Progenitor cell of endocrine pancreas (in vitro differentiated cells): ENCODE data around the gene TREH. TPM values are rescaled to one million over a fixed set of nuclear protein-coding genes. Genes with fewer than 3 reads are reported as not detected.
A peak's percentile ranks its signal among the peaks of the same experiment; 100 is the strongest.

Experiments used
- DNase-seq: peaks from one replicate; pipeline ENCODE4 v3.0.0; 2021; ENCODE audit warnings: low spot score; ENCODE audit not compliant: unreplicated experiment
- H3K27ac Mint-ChIP-seq: 2 replicates; pipeline ENCODE4 v1.8.0; 2021; ENCODE audit warnings: mild to moderate bottlenecking, moderate library complexity, mixed read lengths
- H3K27me3 Mint-ChIP-seq: 2 replicates; pipeline ENCODE4 v1.8.0; 2021; ENCODE audit warnings: mixed read lengths
- H3K36me3 Mint-ChIP-seq: 2 replicates; pipeline ENCODE4 v1.8.0; 2022; ENCODE audit warnings: mixed read lengths; ENCODE audit not compliant: insufficient read depth
- H3K4me1 Mint-ChIP-seq: 2 replicates; pipeline ENCODE4 v1.8.0; 2021; ENCODE audit warnings: low read depth, mixed read lengths
- H3K4me3 Mint-ChIP-seq: 2 replicates; pipeline ENCODE4 v1.8.0; 2021; ENCODE audit warnings: low read depth, mild to moderate bottlenecking, moderate library complexity, mixed read lengths
- H3K9me3 Mint-ChIP-seq: 2 replicates; pipeline ENCODE4 v1.8.0; 2021; ENCODE audit warnings: low read depth, mixed read lengths
- CTCF ChIP-seq: fragments of 200-600 bp; sonication (generic); IDR thresholded peaks from one replicate; pipeline ENCODE4 v1.5.0; 2021; ENCODE audit warnings: antibody characterized with exemption, mild to moderate bottlenecking; ENCODE audit not compliant: unreplicated experiment
- microRNA-seq: library from miRNA; unstranded; fragments of <30 nt; microRNA quantifications from one replicate; pipeline ENCODE4 v1.1.0, GENCODE V29; 2020; ENCODE audit warnings: borderline number of aligned reads; ENCODE audit not compliant: unreplicated experiment
- total RNA-seq: library from RNA; stranded (reverse); gene quantifications from 2 replicates; pipeline ENCODE4 v1.2.1, GENCODE V29; 2021

The TREH gene
- total RNA-seq, 1 donor from 2014 or later = not detected

- H3K36me3 Mint-ChIP-seq = peaks cover 4% of the 10 kb centered on the region
- TF ChIP-seq CTCF = peak; percentile 53
- H3K4me3 Mint-ChIP-seq = peak within 1 kb of the TSS; percentile 70
- no peaks in the 10 kb centered on the region for H3K9me3 Mint-ChIP-seq
- H3K4me1 Mint-ChIP-seq = peaks cover 43% of the 10 kb centered on the region
- DNase-seq = peak; percentile 40
- H3K27me3 Mint-ChIP-seq = peaks cover 30% of the 10 kb centered on the region
- H3K27ac Mint-ChIP-seq = peak within 1 kb of the TSS; percentile 63
Measured at GRCh38 chr11:118607401-118608359, 71.8 kb downstream of the TREH start, which contains the start of gene PHLDB1. PHLDB1 (plus strand) TSS chr11:118607615; CDS start chr11:118613837, 6,222 bp downstream.

Small RNAs within 50 kb of the gene (microRNA-seq; reads per million reads assigned to microRNA genes)
- not detected for gene MIR6716

Other genes with a start within 250 kb of the TREH start
- 89.1 and 94.6 TPM in 2 replicates for gene KMT2A, start 243.2 kb downstream of the TREH start, total RNA-seq
- gene TTC36, start 152.2 kb downstream of the TREH start, total RNA-seq = 2.2 and 3.3 TPM in 2 replicates
- gene TMEM25, start 148.5 kb downstream of the TREH start, total RNA-seq = 53.5 and 59.5 TPM in 2 replicates
- gene IFT46, start 113.7 kb downstream of the TREH start, total RNA-seq = 23.5 and 23.7 TPM in 2 replicates
- 112 TPM in 2 replicates for gene ARCN1, start 107.2 kb downstream of the TREH start, total RNA-seq
- gene PHLDB1, start 72.0 kb downstream of the TREH start, total RNA-seq = 106 and 110 TPM in 2 replicates
- 181 and 188 TPM in 2 replicates for gene DDX6, start 111.5 kb upstream of the TREH start, total RNA-seq
- gene CXCR5, start 204.2 kb upstream of the TREH start, total RNA-seq = not detected in 2 replicates
- 26.4 and 30.3 TPM in 2 replicates for gene BCL9L, start 246.3 kb upstream of the TREH start, total RNA-seq